GM21737 (cell line): Measurements from ENCODE around the gene ATF2.

Experiments
- ATAC-seq: cut with Tn5 transposase; IDR thresholded peaks from one replicate; pipeline ENCODE4 v1.9.1; 2021; ENCODE audit warnings: mild to moderate bottlenecking, moderate library complexity; ENCODE audit not compliant: unreplicated experiment

ATF2 gene

DNA sequence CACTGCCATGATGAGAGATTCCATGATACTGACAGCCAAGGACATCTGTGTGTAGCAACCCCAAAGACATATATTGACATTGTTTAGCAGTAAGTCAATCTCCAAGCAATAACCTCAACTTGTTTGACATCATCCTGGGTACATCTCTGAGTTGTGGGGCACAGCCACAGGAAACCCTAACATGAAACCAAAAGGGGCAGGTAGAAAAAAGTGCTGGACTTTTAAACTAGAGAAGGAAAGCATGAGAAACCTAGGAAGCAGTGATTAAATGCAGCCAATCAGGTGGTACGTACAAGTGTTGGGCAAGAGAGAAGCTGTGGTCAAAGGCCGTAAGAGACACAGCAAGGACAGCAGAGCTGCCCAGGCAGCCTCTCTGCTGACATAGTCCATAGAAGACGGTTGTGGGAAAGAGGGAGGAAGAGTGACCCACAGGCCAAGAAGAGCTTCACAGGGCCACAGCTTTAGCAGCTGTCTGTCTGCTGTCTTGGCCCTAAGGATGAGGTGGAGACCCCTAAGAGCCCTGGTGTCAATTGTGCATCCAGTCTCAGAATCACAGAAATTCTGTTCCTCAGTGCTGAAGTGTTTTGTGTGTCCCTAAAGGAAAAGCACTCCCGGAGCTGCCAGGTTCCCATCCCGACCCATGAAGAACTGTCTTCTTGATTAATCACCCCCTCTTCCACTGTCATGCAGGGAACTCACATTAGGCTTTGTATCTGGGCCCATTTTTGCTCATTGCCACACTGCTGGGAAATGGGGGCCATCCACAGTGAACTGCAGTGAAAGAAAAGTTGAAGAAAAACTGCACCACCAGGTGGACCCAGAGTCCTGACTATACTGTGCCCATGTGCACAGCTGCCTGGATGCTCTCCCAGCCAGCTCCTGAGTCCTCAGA lies 137.4 kb downstream of the ATF2 start:
- no peak for ATAC-seq

DNA sequence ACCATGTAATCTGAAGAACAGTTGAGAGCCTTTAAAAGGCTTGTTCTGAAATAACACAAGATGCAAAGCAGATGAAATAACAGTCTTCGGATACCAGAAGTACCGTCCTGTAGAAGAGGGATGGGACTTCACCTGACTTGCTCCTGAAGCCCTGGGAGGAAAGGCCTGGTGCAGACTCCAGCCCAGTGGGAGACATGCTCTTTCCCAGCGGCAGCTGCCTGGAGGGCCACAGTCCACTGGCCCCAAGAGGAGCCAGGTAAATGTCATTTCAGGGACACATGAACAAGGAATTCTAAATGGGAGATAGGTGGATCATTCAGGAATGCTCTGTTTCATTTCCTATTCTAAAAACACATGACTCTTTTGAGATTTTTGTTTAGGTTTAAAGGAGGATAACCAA lies 140.2 kb downstream of the ATF2 start:
- no peak for ATAC-seq

DNA sequence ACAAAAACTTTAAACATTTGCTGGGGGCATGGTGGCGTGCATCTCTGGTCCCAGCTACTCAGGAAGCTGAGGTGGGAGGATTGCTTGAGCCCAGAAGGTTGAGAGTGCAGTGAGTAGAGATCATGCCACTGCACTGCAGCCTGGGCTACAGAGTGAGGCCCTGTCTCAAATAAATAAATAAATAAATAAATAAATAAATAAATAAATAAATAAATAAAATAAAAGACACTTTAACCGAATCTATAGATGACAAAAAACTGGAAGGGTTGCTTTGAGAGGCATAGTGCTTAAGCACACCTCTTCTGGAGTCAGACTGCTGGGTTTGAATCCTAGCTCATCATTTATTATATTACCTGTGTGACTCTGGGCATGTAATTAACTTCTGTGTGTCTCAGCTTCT lies 141.6 kb downstream of the ATF2 start:
- no peak for ATAC-seq

DNA sequence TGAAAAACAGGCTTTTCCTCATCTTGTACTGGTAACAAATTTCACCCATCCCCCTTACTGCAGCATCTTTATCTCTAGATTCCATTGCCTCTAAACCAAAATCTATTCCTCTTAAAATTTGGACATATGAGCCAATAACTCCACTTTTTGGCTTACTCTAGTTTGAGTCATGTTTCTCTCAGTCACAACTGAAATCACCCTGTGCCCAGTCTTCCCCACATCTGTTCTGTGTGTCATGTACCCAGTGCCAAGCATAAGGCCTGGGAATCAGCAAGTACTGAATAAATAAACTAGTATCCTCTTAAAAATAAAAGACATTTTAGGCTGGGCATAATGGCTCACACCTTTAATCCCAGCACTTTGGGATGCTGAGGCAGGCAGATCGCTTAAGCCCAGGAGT lies 142.1 kb downstream of the ATF2 start:
- no peak for ATAC-seq

DNA sequence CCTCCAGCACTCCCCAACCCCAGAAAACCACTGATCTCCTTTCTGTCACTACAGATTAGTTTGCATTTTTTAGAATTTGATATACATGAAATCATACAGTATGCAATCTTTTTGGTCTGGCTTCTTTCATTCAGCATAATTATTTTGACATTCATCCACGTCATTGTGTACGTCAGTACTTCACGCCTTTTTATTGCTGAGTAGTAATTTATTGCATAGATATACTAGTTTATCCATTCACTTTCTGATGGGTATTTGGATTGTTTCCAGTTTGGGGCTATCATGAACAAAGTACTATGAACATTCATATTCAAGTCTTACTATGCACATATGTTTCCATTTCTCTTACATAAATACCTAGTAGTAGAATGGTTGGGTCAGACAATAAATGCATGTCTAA lies 142.8 kb downstream of the ATF2 start:
- no peak for ATAC-seq

DNA sequence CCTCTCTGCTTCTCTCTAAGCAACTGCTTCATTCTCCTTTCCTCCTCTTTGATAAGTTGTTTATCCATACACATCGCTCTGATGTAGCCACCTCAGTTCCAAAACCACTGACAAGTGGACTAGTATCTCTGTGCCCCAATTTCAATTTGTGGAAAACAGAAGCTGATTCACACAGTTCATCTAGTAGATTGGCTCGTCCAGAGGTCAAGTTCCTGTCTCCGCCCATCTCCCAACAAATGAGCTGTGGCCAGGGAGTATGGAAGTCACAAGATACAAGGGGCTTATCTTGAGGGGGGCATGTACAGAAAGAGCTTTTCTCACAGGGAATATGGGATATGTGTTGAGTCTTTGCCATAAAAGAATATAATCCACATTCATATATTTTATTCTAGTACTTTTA lies 145.1 kb downstream of the ATF2 start:
- ATAC-seq: no peak
